Liver (tissue), 9 donors: Measurements from ENCODE around the gene TBCCD1. TPM values are rescaled to one million over a fixed set of nuclear protein-coding genes. Genes with fewer than 3 reads are reported as not detected.

Experiments
- DNase-seq: peaks from one replicate; pipeline ENCODE4 v3.0.0-alpha.2; 2017; ENCODE audit warnings: low spot score
- H3K27ac ChIP-seq, 2 donors: one replicate each; pipeline ENCODE4 v1.7.0; 2013; ENCODE audit warnings: inconsistent platforms in 2 of 2, low read length in 2 of 2, control low read depth in 1 of 2, low read depth in 1 of 2, mild to moderate bottlenecking in 1 of 2
- H3K27me3 ChIP-seq, 4 donors: one replicate each; pipeline versions ENCODE4 v1.6.1 to v1.7.0; 2013; ENCODE audit warnings: low read length in 3 of 4, inconsistent platforms in 1 of 4, mild to moderate bottlenecking in 1 of 4, moderate library complexity in 1 of 4; ENCODE audit not compliant: control insufficient read depth in 4 of 4, insufficient read depth in 4 of 4
- H3K36me3 ChIP-seq, 4 donors: one replicate each; pipeline versions ENCODE4 v1.6.1 to v1.7.0; 2013; ENCODE audit warnings: low read length in 3 of 4, mild to moderate bottlenecking in 3 of 4, low read depth in 1 of 4, moderate library complexity in 1 of 4; ENCODE audit not compliant: control insufficient read depth in 4 of 4, insufficient read depth in 3 of 4
- H3K4me1 ChIP-seq, 4 donors: one replicate each; pipeline versions ENCODE4 v1.6.1 to v1.7.0; 2013; ENCODE audit warnings: low read length in 3 of 4, mild to moderate bottlenecking in 3 of 4, moderate library complexity in 1 of 4; ENCODE audit not compliant: control insufficient read depth in 4 of 4, insufficient read depth in 4 of 4
- H3K4me3 ChIP-seq, 3 donors: one replicate each; pipeline versions ENCODE4 v1.6.1 to v1.7.0; 2013; ENCODE audit warnings: low read length in 3 of 3, control low read depth in 1 of 3, low read depth in 1 of 3, mild to moderate bottlenecking in 1 of 3
- H3K9ac ChIP-seq, 2 donors: one replicate each; pipeline ENCODE4 v1.7.0; 2013; ENCODE audit warnings: low read length in 2 of 2, mild to moderate bottlenecking in 2 of 2, moderate library complexity in 2 of 2, control low read depth in 1 of 2, low read depth in 1 of 2
- H3K9me3 ChIP-seq, 4 donors: one replicate each; pipeline versions ENCODE4 v1.6.1 to v1.7.0; 2013; ENCODE audit warnings: low read length in 3 of 4; ENCODE audit not compliant: control insufficient read depth in 4 of 4
- ATF3 ChIP-seq: IDR thresholded peaks from 2 replicates; pipeline ENCODE4 v1.6.1; 2016; ENCODE audit warnings: antibody characterized with exemption
- EGR1 ChIP-seq, 2 donors: IDR thresholded peaks; 2 replicates each; pipeline ENCODE4 v1.6.1; 2016 to 2018; ENCODE audit warnings: antibody characterized with exemption in 2 of 2, low read depth in 2 of 2
- FOXA1 ChIP-seq: IDR thresholded peaks from 2 replicates; pipeline ENCODE4 v1.6.1; 2016; ENCODE audit warnings: antibody characterized with exemption
- FOXA2 ChIP-seq: IDR thresholded peaks from 2 replicates; pipeline ENCODE4 v1.6.1; 2016; ENCODE audit warnings: antibody characterized with exemption
- HNF4A ChIP-seq, 2 donors: conservative IDR thresholded peaks; 2 replicates each; pipeline ENCODE4 v1.6.1; 2016; ENCODE audit warnings: antibody characterized with exemption in 2 of 2, mild to moderate bottlenecking in 2 of 2
- HNF4G ChIP-seq: IDR thresholded peaks from 2 replicates; pipeline ENCODE4 v1.6.1; 2016; ENCODE audit warnings: antibody characterized with exemption
- MAX ChIP-seq: IDR thresholded peaks from 2 replicates; pipeline ENCODE4 v1.6.1; 2016; ENCODE audit warnings: antibody characterized with exemption
- NR2F2 ChIP-seq: IDR thresholded peaks from 2 replicates; pipeline ENCODE4 v1.6.1; 2016; ENCODE audit warnings: antibody characterized with exemption
- RAD21 ChIP-seq, 2 donors: IDR thresholded peaks; 2 replicates each; pipeline ENCODE4 v1.6.1; 2016; ENCODE audit warnings: antibody characterized with exemption in 2 of 2, mild to moderate bottlenecking in 2 of 2
- REST ChIP-seq: IDR thresholded peaks from 2 replicates; pipeline ENCODE4 v1.6.1; 2016; ENCODE audit warnings: antibody characterized with exemption, mild to moderate bottlenecking
- RXRA ChIP-seq, 2 donors: IDR thresholded peaks; 2 replicates each; pipeline ENCODE4 v1.6.1; 2017 to 2018; ENCODE audit warnings: antibody characterized with exemption in 2 of 2, mild to moderate bottlenecking in 1 of 2
- SP1 ChIP-seq: IDR thresholded peaks from 2 replicates; pipeline ENCODE4 v1.6.1; 2018; ENCODE audit warnings: antibody characterized with exemption, mild to moderate bottlenecking
- WGBS: extraction: QIAGEN DNeasy Blood & Tissue Kit; methylation state at CpG from one replicate; pipeline ENCODE4 v1.1.7; 2013; 5-methylcytosine and 5-hydroxymethylcytosine counted together
- polyA plus RNA-seq, 2 donors: library from polyadenylated mRNA; stranded (reverse) in 1 of 2; unstranded in 1 of 2; fragments of 200-250 nt in 1 of 2; fragments of >200 nt in 1 of 2; fragmentation: Nextera tagmentation in 1 of 2; extraction: Ambion mirVana in 1 of 2; gene quantifications; one replicate each; pipeline versions ENCODE4 v1.2.1 to v1.2.3, GENCODE V29; 2013 to 2015
- total RNA-seq, 2 donors: library from RNA; depleted of rRNA; stranded (reverse); fragments of >200 nt; gene quantifications; one replicate each; pipeline ENCODE4 v1.2.3, GENCODE V29; 2014
- TF ChIP-seq, protein P1 (sequence below): fragments of 150-350 bp; IDR thresholded peaks from 2 replicates; pipeline ENCODE4 v1.5.1; 2017; ENCODE audit warnings: improper control_type of control experiment, low read depth, low read length; ENCODE audit not compliant: missing input control
- donor health status: healthy.
- donor health status: healthy.
- donor health status: healthy.
- donor health status: healthy.
- donor health status: healthy.

Gene TBCCD1
- total and polyA plus RNA-seq, 4 donors: 4.9 to 16.2 (median 10.6) TPM

- Histone ChIP-seq H3K27ac (no peak overlapping the region), H3K4me1 (no peaks in the 10 kb centered on the region), H3K9ac (no peak overlapping the region), H3K36me3 (no peaks in the 10 kb centered on the region), H3K4me3 (no peak overlapping the region), H3K27me3 (no peaks in the 10 kb centered on the region), H3K9me3 (no peaks in the 10 kb centered on the region)
- no peak for DNase-seq
- TF ChIP-seq EGR1 (IDR thresholded peaks at IDR 0.05; ENCODE audit: low read depth in 2 of 2): no peak
- TF ChIP-seq HNF4G: no peak
- no peak for TF ChIP-seq RAD21 (IDR thresholded peaks at IDR 0.05)
- no peak for TF ChIP-seq HNF4A (conservative IDR thresholded peaks at IDR 0.05)
- TF ChIP-seq SP1: no peak
- no peak for TF ChIP-seq MAX
- TF ChIP-seq ATF3: no peak
- 78% methylated on average over 2 of the region's 2 CpGs for WGBS
Observed at GRCh38 chr3:186506857-186507256, 60.3 kb downstream of the TBCCD1 start.

DNA sequence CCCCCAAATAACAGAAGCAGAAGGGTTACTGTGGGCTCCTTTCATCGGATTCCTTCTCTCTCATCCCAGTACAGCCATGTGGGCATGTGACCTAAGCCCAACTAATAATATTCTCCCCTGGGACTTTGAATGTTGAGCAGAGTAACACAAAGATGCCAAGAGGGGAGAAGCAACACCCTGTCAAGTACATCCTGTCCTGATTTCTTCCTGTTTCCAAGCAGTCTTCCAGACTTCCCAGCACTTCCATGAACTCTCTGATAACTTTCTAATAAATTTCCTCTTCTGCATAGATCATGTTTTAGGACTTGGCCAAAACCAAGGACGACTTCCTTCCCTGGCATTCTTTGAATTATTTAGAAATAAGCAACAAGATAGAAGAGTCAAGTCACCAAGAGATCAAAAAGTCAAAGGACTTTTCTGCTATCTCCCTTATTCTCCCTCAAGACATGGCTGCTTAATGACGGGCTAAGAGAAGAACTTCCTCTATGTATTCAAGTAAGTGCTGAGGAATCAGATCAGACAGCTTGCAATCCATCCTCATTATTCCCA, 60.9 kb downstream of the TBCCD1 start:
- no peaks in the 10 kb centered on the region for H3K4me1 ChIP-seq
- no peaks in the 10 kb centered on the region for H3K27me3 ChIP-seq
- H3K4me3 ChIP-seq: no peak overlapping the region
- H3K36me3 ChIP-seq: no peaks in the 10 kb centered on the region
- 61% methylated on average over 3 of the region's 3 CpGs for WGBS
- DNase-seq: no peak
- H3K9me3 ChIP-seq: no peaks in the 10 kb centered on the region
- TF ChIP-seq MAX (peak; percentile 44), FOXA2 (no peak), REST (no peak), EGR1 (IDR thresholded peaks at IDR 0.05; ENCODE audit: low read depth in 2 of 2) (peak in 1 of 2 donors; percentile 26), FOXA1 (no peak), RAD21 (IDR thresholded peaks at IDR 0.05) (peak; percentile 20 to 46), RXRA (IDR thresholded peaks at IDR 0.05) (peak; percentile 29 to 65), SP1 (peak; percentile 67), HNF4G (no peak), NR2F2 (peak; percentile 99), HNF4A (conservative IDR thresholded peaks at IDR 0.05) (no peak)
- TF ChIP-seq, protein P1, sequence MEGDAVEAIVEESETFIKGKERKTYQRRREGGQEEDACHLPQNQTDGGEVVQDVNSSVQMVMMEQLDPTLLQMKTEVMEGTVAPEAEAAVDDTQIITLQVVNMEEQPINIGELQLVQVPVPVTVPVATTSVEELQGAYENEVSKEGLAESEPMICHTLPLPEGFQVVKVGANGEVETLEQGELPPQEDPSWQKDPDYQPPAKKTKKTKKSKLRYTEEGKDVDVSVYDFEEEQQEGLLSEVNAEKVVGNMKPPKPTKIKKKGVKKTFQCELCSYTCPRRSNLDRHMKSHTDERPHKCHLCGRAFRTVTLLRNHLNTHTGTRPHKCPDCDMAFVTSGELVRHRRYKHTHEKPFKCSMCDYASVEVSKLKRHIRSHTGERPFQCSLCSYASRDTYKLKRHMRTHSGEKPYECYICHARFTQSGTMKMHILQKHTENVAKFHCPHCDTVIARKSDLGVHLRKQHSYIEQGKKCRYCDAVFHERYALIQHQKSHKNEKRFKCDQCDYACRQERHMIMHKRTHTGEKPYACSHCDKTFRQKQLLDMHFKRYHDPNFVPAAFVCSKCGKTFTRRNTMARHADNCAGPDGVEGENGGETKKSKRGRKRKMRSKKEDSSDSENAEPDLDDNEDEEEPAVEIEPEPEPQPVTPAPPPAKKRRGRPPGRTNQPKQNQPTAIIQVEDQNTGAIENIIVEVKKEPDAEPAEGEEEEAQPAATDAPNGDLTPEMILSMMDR: no peak
- no peak overlapping the region for H3K9ac ChIP-seq
- no peak overlapping the region for H3K27ac ChIP-seq
